ENCODE data around the gene HLCS. TPM values are rescaled to one million over a fixed set of nuclear protein-coding genes. Genes with fewer than 3 reads are reported as not detected.

The HLCS gene
- total RNA-seq, 1 donor: 59.7 TPM

- Histone ChIP-seq H3K4me1 (ENCODE audit: insufficient read depth, low read length) (peaks cover 18% of the 10 kb centered on the region), H4K20me1 (ENCODE audit: insufficient read depth, low read length) (peaks cover 4% of the 10 kb centered on the region), H3K36me3 (ENCODE audit: insufficient read depth, low read length) (no peaks in the 10 kb centered on the region), H3K27me3 (ENCODE audit: insufficient read depth, low read length) (no peaks in the 10 kb centered on the region), H3K4me3 (ENCODE audit: insufficient read depth, low read length) (no peak overlapping the region), H3K9me3 (ENCODE audit: low read depth, low read length) (no peaks in the 10 kb centered on the region), H3K79me2 (ENCODE audit: insufficient read depth, low read length) (no peaks in the 10 kb centered on the region), H3K4me2 (ENCODE audit: insufficient read depth, low read length) (no peak overlapping the region), H3K27ac (ENCODE audit: low read depth, low read length) (no peak overlapping the region), H2AFZ (ENCODE audit: low read length) (no peak overlapping the region)
- no peak for TF ChIP-seq CTCF (IDR thresholded peaks at IDR 0.05; ENCODE audit: extremely low read depth, low read depth, low read length)
- DNase-seq (ENCODE audit: insufficient read length, low spot score, missing footprints): no peak
Observed at GRCh38 chr21:36790616-36791015, 175.9 kb downstream of the HLCS start.

- Histone ChIP-seq H3K4me2 (ENCODE audit: insufficient read depth, low read length) (peak overlapping the region; percentile 83), H3K4me1 (ENCODE audit: insufficient read depth, low read length) (peaks cover 22% of the 10 kb centered on the region), H3K9me3 (ENCODE audit: low read depth, low read length) (no peaks in the 10 kb centered on the region), H3K4me3 (ENCODE audit: insufficient read depth, low read length) (peak overlapping the region; percentile 69), H3K27ac (ENCODE audit: low read depth, low read length) (peak overlapping the region; percentile 36), H3K79me2 (ENCODE audit: insufficient read depth, low read length) (no peaks in the 10 kb centered on the region), H2AFZ (ENCODE audit: low read length) (peak overlapping the region; percentile 62), H3K36me3 (ENCODE audit: insufficient read depth, low read length) (no peaks in the 10 kb centered on the region), H3K27me3 (ENCODE audit: insufficient read depth, low read length) (no peaks in the 10 kb centered on the region), H4K20me1 (ENCODE audit: insufficient read depth, low read length) (peaks cover 6% of the 10 kb centered on the region)
- DNase-seq (ENCODE audit: insufficient read length, low spot score, missing footprints): peak; percentile 88
- TF ChIP-seq CTCF (IDR thresholded peaks at IDR 0.05; ENCODE audit: extremely low read depth, low read depth, low read length): no peak
Observed at GRCh38 chr21:36788120-36788638, 178.3 kb downstream of the HLCS start.

GRCh38 chr21:36786186-36786585 lies 180.3 kb downstream of the HLCS start:
- no peaks in the 10 kb centered on the region for H3K9me3 ChIP-seq (ENCODE audit: low read depth, low read length)
- no peak overlapping the region for H3K4me3 ChIP-seq (ENCODE audit: insufficient read depth, low read length)
- H3K36me3 ChIP-seq (ENCODE audit: insufficient read depth, low read length): no peaks in the 10 kb centered on the region
- H3K27ac ChIP-seq (ENCODE audit: low read depth, low read length): no peak overlapping the region
- peaks cover 17% of the 10 kb centered on the region for H3K4me1 ChIP-seq (ENCODE audit: insufficient read depth, low read length)
- H3K27me3 ChIP-seq (ENCODE audit: insufficient read depth, low read length): no peaks in the 10 kb centered on the region
- no peak for DNase-seq (ENCODE audit: insufficient read length, low spot score, missing footprints)
- TF ChIP-seq CTCF (IDR thresholded peaks at IDR 0.05; ENCODE audit: extremely low read depth, low read depth, low read length): no peak
- no peaks in the 10 kb centered on the region for H3K79me2 ChIP-seq (ENCODE audit: insufficient read depth, low read length)
- H3K4me2 ChIP-seq (ENCODE audit: insufficient read depth, low read length): no peak overlapping the region
- no peak overlapping the region for H2AFZ ChIP-seq (ENCODE audit: low read length)
- peaks cover 3% of the 10 kb centered on the region for H4K20me1 ChIP-seq (ENCODE audit: insufficient read depth, low read length)

GRCh38 chr21:36785615-36786014 lies 180.9 kb downstream of the HLCS start:
- Histone ChIP-seq H3K79me2 (ENCODE audit: insufficient read depth, low read length) (no peaks in the 10 kb centered on the region), H3K9me3 (ENCODE audit: low read depth, low read length) (no peaks in the 10 kb centered on the region), H3K36me3 (ENCODE audit: insufficient read depth, low read length) (no peaks in the 10 kb centered on the region), H3K4me1 (ENCODE audit: insufficient read depth, low read length) (peaks cover 17% of the 10 kb centered on the region), H3K27me3 (ENCODE audit: insufficient read depth, low read length) (no peaks in the 10 kb centered on the region), H3K4me3 (ENCODE audit: insufficient read depth, low read length) (no peak overlapping the region), H4K20me1 (ENCODE audit: insufficient read depth, low read length) (peaks cover 3% of the 10 kb centered on the region), H3K27ac (ENCODE audit: low read depth, low read length) (no peak overlapping the region), H3K4me2 (ENCODE audit: insufficient read depth, low read length) (no peak overlapping the region), H2AFZ (ENCODE audit: low read length) (no peak overlapping the region)
- TF ChIP-seq CTCF (IDR thresholded peaks at IDR 0.05; ENCODE audit: extremely low read depth, low read depth, low read length): no peak
- no peak for DNase-seq (ENCODE audit: insufficient read length, low spot score, missing footprints)

Measured in osteoblast (primary cell).